Suppressor macrophage (primary cell): ENCODE measurements around the gene HEMK1.

ENCODE experiments used
- DNase-seq, 4 experiments: peaks; one replicate each; pipeline ENCODE4 v3.0.0-alpha.2; 2020 to 2022

HEMK1 gene

GRCh38 chr3:50542177-50543034, 26.9 kb upstream of the HEMK1 start:
- peak; percentile 71 to 82 (median 76) for DNase-seq

- DNase-seq: no peak
Observed at GRCh38 chr3:50545781-50546180, 23.5 kb upstream of the HEMK1 start.

- no peak for DNase-seq
Observed at GRCh38 chr3:50549226-50549625, 20.1 kb upstream of the HEMK1 start.

- DNase-seq: peak; percentile 63 to 76 (median 72)
Observed at GRCh38 chr3:50550079-50550736, 19.1 kb upstream of the HEMK1 start.

- no peak for DNase-seq
Observed at GRCh38 chr3:50551054-50551659, 18.2 kb upstream of the HEMK1 start.

GRCh38 chr3:50551681-50552435, 17.5 kb upstream of the HEMK1 start:
- DNase-seq: no peak

GRCh38 chr3:50552598-50552997, 16.7 kb upstream of the HEMK1 start:
- no peak for DNase-seq

- no peak for DNase-seq
Observed at GRCh38 chr3:50554553-50554952, 14.8 kb upstream of the HEMK1 start.

- DNase-seq: no peak
Observed at GRCh38 chr3:50557106-50557505, 12.2 kb upstream of the HEMK1 start.

- DNase-seq: no peak
Observed at GRCh38 chr3:50557915-50558314, 11.4 kb upstream of the HEMK1 start.

GRCh38 chr3:50559702-50560101, 9.6 kb upstream of the HEMK1 start:
- DNase-seq: no peak

- peak in 3 of 4 experiments; percentile 16 to 24 (median 20) for DNase-seq
Observed at GRCh38 chr3:50562861-50563260, 6.5 kb upstream of the HEMK1 start.

GRCh38 chr3:50563867-50564266, 5.5 kb upstream of the HEMK1 start:
- no peak for DNase-seq

- DNase-seq: no peak
Observed at GRCh38 chr3:50564321-50564720, 5.0 kb upstream of the HEMK1 start.

- no peak for DNase-seq
Observed at GRCh38 chr3:50567011-50567385, 2.3 kb upstream of the HEMK1 start.

GRCh38 chr3:50567386-50568167, 1.7 kb upstream of the HEMK1 start, which contains the start of gene C3orf18:
Gene C3orf18, minus strand, starts transcription at chr3:50567747. Its CDS starts 2,048 bp downstream, at chr3:50565699.
- DNase-seq: peak; percentile 93 to 97 (median 96)

GRCh38 chr3:50570508-50571279, 1.4 kb downstream of the HEMK1 start:
- DNase-seq: no peak

GRCh38 chr3:50571486-50571885, 2.2 kb downstream of the HEMK1 start:
- DNase-seq: no peak

GRCh38 chr3:50572158-50572557, 2.8 kb downstream of the HEMK1 start:
- peak; percentile 83 to 90 (median 88) for DNase-seq

- no peak for DNase-seq
Observed at GRCh38 chr3:50572801-50573371, 3.6 kb downstream of the HEMK1 start.
